ENCODE results near the gene CEP72. TPM values are rescaled to one million over a fixed set of nuclear protein-coding genes. Genes with fewer than 3 reads are reported as not detected.

Gene CEP72
- total RNA-seq, 1 donor from 2014 or later, result 7.0 TPM

- H3K27ac Mint-ChIP-seq (ENCODE audit: unreplicated experiment), result no peak overlapping the region
- Histone ChIP-seq H3K9ac (ENCODE audit: low read length) (no peak overlapping the region), H3K9me3 (ENCODE audit: insufficient read depth, low read depth, low read length) (no peaks in the 10 kb centered on the region), H3K4me1 (ENCODE audit: insufficient read depth, low read length) (no peaks in the 10 kb centered on the region), H3K36me3 (ENCODE audit: insufficient read depth, low read length) (no peaks in the 10 kb centered on the region), H2AFZ (ENCODE audit: low read depth, low read length) (no peak overlapping the region), H3K4me3 (ENCODE audit: insufficient read depth, low read depth, low read length) (no peak overlapping the region), H4K20me1 (ENCODE audit: insufficient read depth, low read length) (no peaks in the 10 kb centered on the region), H3K27me3 (ENCODE audit: insufficient read depth, low read length) (peaks cover 30% of the 10 kb centered on the region), H3K27ac (ENCODE audit: low read depth, low read length) (no peak overlapping the region), H3K4me2 (ENCODE audit: low read length) (no peak overlapping the region), H3K79me2 (ENCODE audit: insufficient read depth, low read length) (no peaks in the 10 kb centered on the region)
- H3K4me1 Mint-ChIP-seq (ENCODE audit: low read depth, unreplicated experiment), result no peaks in the 10 kb centered on the region
- H3K9me3 Mint-ChIP-seq (ENCODE audit: unreplicated experiment), result no peaks in the 10 kb centered on the region
- no peak for DNase-seq (ENCODE audit: low read depth)
- FAIRE-seq, result no peak
- TF ChIP-seq CTCF (IDR thresholded peaks at IDR 0.05; ENCODE audit: insufficient read depth, low read depth, low read length) (no peak), EZH2 (IDR thresholded peaks at IDR 0.05; ENCODE audit: insufficient read depth, low read length) (no peak)
- H3K36me3 Mint-ChIP-seq (ENCODE audit: low read depth, unreplicated experiment), result no peaks in the 10 kb centered on the region
- H3K4me3 Mint-ChIP-seq (ENCODE audit: unreplicated experiment), result no peak overlapping the region
- H3K27me3 Mint-ChIP-seq (ENCODE audit: low read depth, unreplicated experiment), result peaks cover 66% of the 10 kb centered on the region
Measured at GRCh38 chr5:601771-602465, 10.2 kb upstream of the CEP72 start.

DNA sequence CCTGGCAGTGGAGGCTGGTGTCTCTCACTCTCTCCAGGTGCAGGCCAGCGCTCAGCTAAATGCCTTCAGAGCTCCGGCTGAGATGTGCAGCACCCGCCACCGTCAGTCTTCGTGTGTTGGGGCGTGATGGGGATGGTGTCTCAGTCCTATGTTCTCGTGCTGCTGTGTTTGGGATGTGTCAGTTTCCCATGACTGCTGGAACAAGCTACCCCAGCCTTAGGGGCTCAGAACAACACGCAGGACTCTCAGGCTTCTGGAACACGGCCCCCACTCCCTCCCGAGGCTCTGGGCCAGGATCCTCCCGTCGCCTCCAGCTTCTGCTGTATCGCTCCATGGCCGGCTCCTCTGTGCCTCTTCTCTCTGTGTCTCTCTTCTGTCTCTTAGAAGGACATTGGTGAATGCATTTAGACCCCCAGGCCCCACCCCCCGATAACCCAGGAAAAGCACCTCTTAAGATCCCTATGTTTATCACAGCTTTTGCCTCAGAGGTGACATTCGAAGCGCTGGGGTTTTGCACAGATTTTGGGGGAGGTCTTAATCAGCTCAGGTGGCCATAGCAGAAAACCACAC lies 9.6 kb upstream of the CEP72 start:
- H2AFZ ChIP-seq (ENCODE audit: low read depth, low read length), result no peak overlapping the region
- no peaks in the 10 kb centered on the region for H3K9me3 Mint-ChIP-seq (ENCODE audit: unreplicated experiment)
- H3K9me3 ChIP-seq (ENCODE audit: insufficient read depth, low read depth, low read length), result no peaks in the 10 kb centered on the region
- H3K36me3 Mint-ChIP-seq (ENCODE audit: low read depth, unreplicated experiment), result no peaks in the 10 kb centered on the region
- TF ChIP-seq EZH2 (IDR thresholded peaks at IDR 0.05; ENCODE audit: insufficient read depth, low read length), result no peak
- TF ChIP-seq CTCF (IDR thresholded peaks at IDR 0.05; ENCODE audit: insufficient read depth, low read depth, low read length), result no peak
- FAIRE-seq (no peak), DNase-seq (ENCODE audit: low read depth) (no peak)
- H3K4me1 ChIP-seq (ENCODE audit: insufficient read depth, low read length), result no peaks in the 10 kb centered on the region
- H3K4me3 ChIP-seq (ENCODE audit: insufficient read depth, low read depth, low read length), result no peak overlapping the region
- H3K27ac ChIP-seq (ENCODE audit: low read depth, low read length), result no peak overlapping the region
- no peak overlapping the region for H3K4me2 ChIP-seq (ENCODE audit: low read length)
- no peak overlapping the region for H3K9ac ChIP-seq (ENCODE audit: low read length)
- no peaks in the 10 kb centered on the region for H3K4me1 Mint-ChIP-seq (ENCODE audit: low read depth, unreplicated experiment)
- H3K27me3 ChIP-seq (ENCODE audit: insufficient read depth, low read length), result peaks cover 25% of the 10 kb centered on the region
- no peak overlapping the region for H3K4me3 Mint-ChIP-seq (ENCODE audit: unreplicated experiment)
- H3K36me3 ChIP-seq (ENCODE audit: insufficient read depth, low read length), result no peaks in the 10 kb centered on the region
- no peak overlapping the region for H3K27ac Mint-ChIP-seq (ENCODE audit: unreplicated experiment)
- no peaks in the 10 kb centered on the region for H3K79me2 ChIP-seq (ENCODE audit: insufficient read depth, low read length)
- no peaks in the 10 kb centered on the region for H4K20me1 ChIP-seq (ENCODE audit: insufficient read depth, low read length)
- peaks cover 67% of the 10 kb centered on the region for H3K27me3 Mint-ChIP-seq (ENCODE audit: low read depth, unreplicated experiment)

Measured in astrocyte (in vitro differentiated cells and primary cell).